Sigmoid colon (tissue), 4 donors: ENCODE results near the gene EMC8.

Source experiments
- CTCF ChIP-seq, 4 experiments: fragments of 450-650 bp in 3 of 4; fragments of 200-600 bp in 1 of 4; IDR thresholded peaks; one replicate each; pipeline ENCODE4 v1.5.1; 2016 to 2019; ENCODE audit warnings: antibody characterized with exemption in 4 of 4, mild to moderate bottlenecking in 3 of 4, moderate library complexity in 2 of 4
- EP300 ChIP-seq, 4 donors: sonication (generic); formaldehyde crosslinking; IDR thresholded peaks; one replicate each; pipeline ENCODE4 v1.6.1; 2017; ENCODE audit warnings: antibody characterized with exemption in 4 of 4
- POLR2A ChIP-seq, 2 donors: fragments of 450-650 bp; IDR thresholded peaks; one replicate each; pipeline ENCODE4 v1.6.1; 2016; ENCODE audit warnings: antibody characterized with exemption in 2 of 2, mild to moderate bottlenecking in 2 of 2, moderate library complexity in 2 of 2
- POLR2AphosphoS5 ChIP-seq, 4 donors: sonication (generic); formaldehyde crosslinking; IDR thresholded peaks; one replicate each; pipeline ENCODE4 v1.6.1; 2017; ENCODE audit warnings: antibody characterized with exemption in 4 of 4

DNA sequence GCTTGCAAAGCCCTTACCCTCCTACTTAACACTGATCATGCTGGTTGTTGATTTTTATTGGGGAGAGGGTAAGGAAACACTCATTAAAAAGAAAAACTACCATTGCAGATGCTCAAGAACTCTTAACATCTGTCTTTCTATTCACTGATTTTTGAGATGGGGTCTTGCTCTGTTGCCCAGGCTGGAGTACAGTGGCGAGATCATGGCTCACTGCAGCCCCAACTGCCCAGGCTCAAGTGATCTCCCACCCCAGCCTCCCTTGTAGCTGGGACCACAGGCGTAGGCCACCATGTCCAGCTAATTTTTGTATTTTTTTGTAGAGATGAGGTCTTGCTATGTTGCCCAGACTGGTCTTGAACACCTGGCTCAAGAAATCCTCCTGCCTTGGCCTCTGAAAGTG lies 14.5 kb downstream of the EMC8 start:
- no peak for TF ChIP-seq EP300 (IDR thresholded peaks at IDR 0.05)
- TF ChIP-seq POLR2A (IDR thresholded peaks at IDR 0.05) = no peak
- TF ChIP-seq CTCF (IDR thresholded peaks at IDR 0.05) = no peak
- no peak for TF ChIP-seq POLR2AphosphoS5 (IDR thresholded peaks at IDR 0.05)
